HepG2 (cell line): ENCODE measurements around the gene ZNF77. TPM values are rescaled to one million over a fixed set of nuclear protein-coding genes. Genes with fewer than 3 reads are reported as not detected.

Experiments
- BRD4 ChIP-seq: sonication (generic); formaldehyde crosslinking; IDR thresholded peaks from 2 replicates; pipeline ENCODE4 v1.4.0; 2020; ENCODE audit warnings: missing genetic modification reagents
- EHMT2 ChIP-seq: fragments of 200-600 bp; sonication (generic); IDR thresholded peaks from 2 replicates; pipeline ENCODE4 v1.7.0; 2017; ENCODE audit warnings: antibody characterized with exemption, low read depth, low read length, borderline replicate concordance
- GLMP ChIP-seq: sonication (generic); formaldehyde crosslinking; IDR thresholded peaks from 2 replicates; pipeline ENCODE4 v1.9.0; 2021; ENCODE audit warnings: missing genetic modification reagents, mild to moderate bottlenecking, borderline replicate concordance
- HOXA3 ChIP-seq: sonication (generic); formaldehyde crosslinking; IDR thresholded peaks from 2 replicates; pipeline ENCODE4 v1.5.0; 2020; ENCODE audit warnings: missing genetic modification reagents
- IKZF1 ChIP-seq: fragments of 450-650 bp; IDR thresholded peaks from 2 replicates; pipeline ENCODE4 v1.7.1; 2016
- JDP2 ChIP-seq: sonication (generic); formaldehyde crosslinking; IDR thresholded peaks from 2 replicates; pipeline ENCODE4 v1.8.1; 2022; ENCODE audit warnings: missing genetic modification reagents, borderline replicate concordance
- NCOA1 ChIP-seq: sonication (generic); formaldehyde crosslinking; IDR thresholded peaks from 2 replicates; pipeline ENCODE4 v1.9.0; 2021; ENCODE audit warnings: missing genetic modification reagents
- NR3C1 ChIP-seq: sonication (generic); formaldehyde crosslinking; IDR thresholded peaks from 2 replicates; pipeline ENCODE4 v1.4.0; 2020; ENCODE audit warnings: missing genetic modification reagents
- POGZ ChIP-seq: sonication (generic); formaldehyde crosslinking; IDR thresholded peaks from 2 replicates; pipeline ENCODE4 v1.4.0; 2020; ENCODE audit warnings: mild to moderate bottlenecking, missing genetic modification reagents
- POLR2G ChIP-seq: fragments of 200-400 bp; formaldehyde crosslinking; IDR thresholded peaks from 2 replicates; pipeline ENCODE4 v1.6.1; 2018; ENCODE audit warnings: mild to moderate bottlenecking, low read depth, low read length, moderate library complexity
- SMAD1 ChIP-seq: sonication (generic); formaldehyde crosslinking; IDR thresholded peaks from 2 replicates; pipeline ENCODE4 v1.4.0; 2020; ENCODE audit warnings: missing genetic modification reagents, low read depth, mild to moderate bottlenecking, borderline replicate concordance
- SRSF9 ChIP-seq: fragments of 200-400 bp; formaldehyde crosslinking; IDR thresholded peaks from 2 replicates; pipeline ENCODE4 v1.6.1; 2018; ENCODE audit warnings: borderline replicate concordance, mild to moderate bottlenecking, low read depth, low read length; ENCODE audit not compliant: insufficient read depth, poor library complexity, severe bottlenecking
- STAG1 ChIP-seq: sonication (generic); formaldehyde crosslinking; IDR thresholded peaks from 2 replicates; pipeline ENCODE4 v1.4.0; 2020; ENCODE audit warnings: missing genetic modification reagents
- ZBTB46 ChIP-seq: sonication (generic); formaldehyde crosslinking; IDR thresholded peaks from 2 replicates; pipeline ENCODE4 v1.4.0; 2020; ENCODE audit warnings: mild to moderate bottlenecking, missing genetic modification reagents, borderline replicate concordance
- ZKSCAN8 ChIP-seq: IDR thresholded peaks from 2 replicates; pipeline ENCODE4 v1.6.1; 2016; ENCODE audit warnings: borderline replicate concordance, missing genetic modification reagents, missing compliant biosample characterization
- ZNF263 ChIP-seq: sonication (generic); formaldehyde crosslinking; IDR thresholded peaks from 2 replicates; pipeline ENCODE4 v1.4.0; 2020; ENCODE audit warnings: missing genetic modification reagents
- ZSCAN12 ChIP-seq: sonication (generic); formaldehyde crosslinking; IDR thresholded peaks from 2 replicates; pipeline ENCODE4 v1.9.0; 2021; ENCODE audit warnings: mild to moderate bottlenecking, missing genetic modification reagents
- polyA plus RNA-seq, 8 experiments: library from polyadenylated mRNA; depleted of rRNA in 3 of 8; stranded (reverse) in 7 of 8; unstranded in 1 of 8; fragments of >200 nt; fragmentation: Illumina TruSeq in 4 of 8; extraction: Trizol in 4 of 8; gene quantifications; 2 replicates each; pipeline versions ENCODE4 v1.2.1 to v1.2.3, GENCODE V29; 2011 to 2016; ENCODE audit warnings: low read depth in 4 of 8, missing spikeins in 1 of 8, mixed read lengths in 1 of 8; ENCODE audit not compliant: insufficient read depth in 1 of 8
- total RNA-seq, 5 experiments: library from RNA; depleted of rRNA; stranded (reverse); fragments of >200 nt; fragmentation: Illumina TruSeq; extraction: Trizol; gene quantifications; 2 replicates each; pipeline ENCODE4 v1.2.3, GENCODE V29; 2016; ENCODE audit warnings: low read depth in 1 of 5
- TF ChIP-seq, protein P1 (sequence below): sonication (generic); formaldehyde crosslinking; IDR thresholded peaks from 2 replicates; pipeline ENCODE4 v1.5.1; 2020; ENCODE audit warnings: missing genetic modification reagents, mild to moderate bottlenecking, borderline replicate concordance
- TF ChIP-seq, protein P2 (sequence below): fragments of 450-650 bp; IDR thresholded peaks from 2 replicates; pipeline ENCODE4 v1.6.1; 2016
- TF ChIP-seq, protein P3 (sequence below): sonication (generic); formaldehyde crosslinking; IDR thresholded peaks from 2 replicates; pipeline ENCODE4 v1.4.0; 2020; ENCODE audit warnings: missing genetic modification reagents, mild to moderate bottlenecking, borderline replicate concordance
- TF ChIP-seq, protein P4 (sequence below): sonication (generic); formaldehyde crosslinking; IDR thresholded peaks from 2 replicates; pipeline ENCODE4 v1.8.1; 2022; ENCODE audit warnings: mild to moderate bottlenecking, missing genetic modification reagents

Gene ZNF77
- total and polyA plus RNA-seq, 2 of the 13 experiments (the other 11 are each of a cell fraction or from before 2014, with no cell fraction given): 7.1 to 11.5 TPM

GRCh38 chr19:2887391-2887914 lies 57.3 kb downstream of the ZNF77 start (continued):
- no peak for TF ChIP-seq ZKSCAN8 (CRISPR knock-in tag)
- TF ChIP-seq SMAD1 (CRISPR knock-in tag): no peak
- no peak for TF ChIP-seq ZSCAN12 (CRISPR knock-in tag)
- TF ChIP-seq, protein P1, sequence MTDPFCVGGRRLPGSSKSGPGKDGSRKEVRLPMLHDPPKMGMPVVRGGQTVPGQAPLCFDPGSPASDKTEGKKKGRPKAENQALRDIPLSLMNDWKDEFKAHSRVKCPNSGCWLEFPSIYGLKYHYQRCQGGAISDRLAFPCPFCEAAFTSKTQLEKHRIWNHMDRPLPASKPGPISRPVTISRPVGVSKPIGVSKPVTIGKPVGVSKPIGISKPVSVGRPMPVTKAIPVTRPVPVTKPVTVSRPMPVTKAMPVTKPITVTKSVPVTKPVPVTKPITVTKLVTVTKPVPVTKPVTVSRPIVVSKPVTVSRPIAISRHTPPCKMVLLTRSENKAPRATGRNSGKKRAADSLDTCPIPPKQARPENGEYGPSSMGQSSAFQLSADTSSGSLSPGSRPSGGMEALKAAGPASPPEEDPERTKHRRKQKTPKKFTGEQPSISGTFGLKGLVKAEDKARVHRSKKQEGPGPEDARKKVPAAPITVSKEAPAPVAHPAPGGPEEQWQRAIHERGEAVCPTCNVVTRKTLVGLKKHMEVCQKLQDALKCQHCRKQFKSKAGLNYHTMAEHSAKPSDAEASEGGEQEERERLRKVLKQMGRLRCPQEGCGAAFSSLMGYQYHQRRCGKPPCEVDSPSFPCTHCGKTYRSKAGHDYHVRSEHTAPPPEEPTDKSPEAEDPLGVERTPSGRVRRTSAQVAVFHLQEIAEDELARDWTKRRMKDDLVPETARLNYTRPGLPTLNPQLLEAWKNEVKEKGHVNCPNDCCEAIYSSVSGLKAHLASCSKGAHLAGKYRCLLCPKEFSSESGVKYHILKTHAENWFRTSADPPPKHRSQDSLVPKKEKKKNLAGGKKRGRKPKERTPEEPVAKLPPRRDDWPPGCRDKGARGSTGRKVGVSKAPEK (CRISPR knock-in tag): no peak
- TF ChIP-seq POLR2G: no peak
- TF ChIP-seq GLMP (CRISPR knock-in tag): no peak
- TF ChIP-seq SRSF9: no peak
- TF ChIP-seq, protein P2, sequence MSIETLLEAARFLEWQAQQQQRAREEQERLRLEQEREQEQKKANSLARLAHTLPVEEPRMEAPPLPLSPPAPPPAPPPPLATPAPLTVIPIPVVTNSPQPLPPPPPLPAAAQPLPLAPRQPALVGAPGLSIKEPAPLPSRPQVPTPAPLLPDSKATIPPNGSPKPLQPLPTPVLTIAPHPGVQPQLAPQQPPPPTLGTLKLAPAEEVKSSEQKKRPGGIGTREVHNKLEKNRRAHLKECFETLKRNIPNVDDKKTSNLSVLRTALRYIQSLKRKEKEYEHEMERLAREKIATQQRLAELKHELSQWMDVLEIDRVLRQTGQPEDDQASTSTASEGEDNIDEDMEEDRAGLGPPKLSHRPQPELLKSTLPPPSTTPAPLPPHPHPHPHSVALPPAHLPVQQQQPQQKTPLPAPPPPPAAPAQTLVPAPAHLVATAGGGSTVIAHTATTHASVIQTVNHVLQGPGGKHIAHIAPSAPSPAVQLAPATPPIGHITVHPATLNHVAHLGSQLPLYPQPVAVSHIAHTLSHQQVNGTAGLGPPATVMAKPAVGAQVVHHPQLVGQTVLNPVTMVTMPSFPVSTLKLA: no peak
- TF ChIP-seq BRD4 (CRISPR knock-in tag): no peak
- no peak for TF ChIP-seq IKZF1
- TF ChIP-seq ZBTB46 (CRISPR knock-in tag): no peak
- TF ChIP-seq NR3C1 (CRISPR knock-in tag): no peak
- no peak for TF ChIP-seq ZNF263 (CRISPR knock-in tag)
- TF ChIP-seq JDP2 (CRISPR knock-in tag): no peak
- TF ChIP-seq HOXA3: peak; percentile 31; the same call in 1 of the 2 replicates
- TF ChIP-seq, protein P3, sequence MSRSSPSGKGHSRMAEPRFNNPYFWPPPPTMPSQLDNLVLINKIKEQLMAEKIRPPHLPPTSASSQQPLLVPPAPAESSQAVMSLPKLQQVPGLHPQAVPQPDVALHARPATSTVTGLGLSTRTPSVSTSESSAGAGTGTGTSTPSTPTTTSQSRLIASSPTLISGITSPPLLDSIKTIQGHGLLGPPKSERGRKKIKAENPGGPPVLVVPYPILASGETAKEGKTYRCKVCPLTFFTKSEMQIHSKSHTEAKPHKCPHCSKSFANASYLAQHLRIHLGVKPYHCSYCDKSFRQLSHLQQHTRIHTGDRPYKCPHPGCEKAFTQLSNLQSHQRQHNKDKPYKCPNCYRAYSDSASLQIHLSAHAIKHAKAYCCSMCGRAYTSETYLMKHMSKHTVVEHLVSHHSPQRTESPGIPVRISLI: peak; percentile 31; the same call in 1 of the 2 replicates
- TF ChIP-seq POGZ: no peak
- peak; percentile 59 for TF ChIP-seq STAG1 (CRISPR knock-in tag)
- TF ChIP-seq NCOA1: no peak
- peak; percentile 54; the same call in 1 of the 2 replicates for TF ChIP-seq EHMT2
- TF ChIP-seq, protein P4, sequence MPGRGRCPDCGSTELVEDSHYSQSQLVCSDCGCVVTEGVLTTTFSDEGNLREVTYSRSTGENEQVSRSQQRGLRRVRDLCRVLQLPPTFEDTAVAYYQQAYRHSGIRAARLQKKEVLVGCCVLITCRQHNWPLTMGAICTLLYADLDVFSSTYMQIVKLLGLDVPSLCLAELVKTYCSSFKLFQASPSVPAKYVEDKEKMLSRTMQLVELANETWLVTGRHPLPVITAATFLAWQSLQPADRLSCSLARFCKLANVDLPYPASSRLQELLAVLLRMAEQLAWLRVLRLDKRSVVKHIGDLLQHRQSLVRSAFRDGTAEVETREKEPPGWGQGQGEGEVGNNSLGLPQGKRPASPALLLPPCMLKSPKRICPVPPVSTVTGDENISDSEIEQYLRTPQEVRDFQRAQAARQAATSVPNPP (CRISPR knock-in tag): no peak
